Omental fat pad (tissue), 4 donors: Measurements from ENCODE around the gene VPS35. TPM values are rescaled to one million over a fixed set of nuclear protein-coding genes. Genes with fewer than 3 reads are reported as not detected.

Experiments used
- ATAC-seq: fragments of 150-250 bp; one replicate; pipeline ENCODE4 v1.9.1; 2016; ENCODE audit warnings: mild to moderate bottlenecking, moderate library complexity; ENCODE audit not compliant: low FRiP score
- DNase-seq: peaks from one replicate; pipeline ENCODE4 v3.0.0-alpha.2; 2019; ENCODE audit warnings: low spot score
- total RNA-seq, 4 donors: library from RNA; depleted of rRNA; stranded (reverse); fragments of >200 nt; gene quantifications; one replicate each; pipeline ENCODE4 v1.1.0, GENCODE V29; 2016
- TF ChIP-seq, protein P1 (sequence below), 3 donors: fragments of 450-650 bp; IDR thresholded peaks; one replicate each; pipeline ENCODE4 v1.5.1; 2016 to 2017; ENCODE audit warnings: antibody characterized with exemption in 3 of 3, mild to moderate bottlenecking in 3 of 3, moderate library complexity in 2 of 3

VPS35 gene
- total RNA-seq, 4 donors from 2014 or later, result 49.4 to 74.5 (median 63.0) TPM

DNA sequence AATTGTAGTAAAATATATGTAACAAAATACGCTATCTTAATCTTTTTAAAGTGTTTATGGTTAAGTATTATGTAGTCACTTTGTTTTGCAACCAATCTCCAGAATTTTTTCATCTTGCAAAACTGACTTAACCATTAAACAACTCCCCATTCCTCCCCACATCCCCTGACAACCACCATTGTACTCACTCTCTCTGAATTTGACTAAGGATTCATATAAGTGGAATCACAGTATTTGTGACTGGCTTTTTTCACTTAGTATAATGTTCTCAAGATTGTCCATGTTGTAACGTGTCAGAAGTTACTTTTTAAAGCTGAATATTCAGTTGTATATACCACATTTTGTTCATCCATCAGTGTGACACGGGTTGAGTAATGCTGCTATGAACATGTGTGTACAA is 11.1 kb upstream of the VPS35 start:
- ATAC-seq (no peak), DNase-seq (no peak)
- TF ChIP-seq, protein P1, sequence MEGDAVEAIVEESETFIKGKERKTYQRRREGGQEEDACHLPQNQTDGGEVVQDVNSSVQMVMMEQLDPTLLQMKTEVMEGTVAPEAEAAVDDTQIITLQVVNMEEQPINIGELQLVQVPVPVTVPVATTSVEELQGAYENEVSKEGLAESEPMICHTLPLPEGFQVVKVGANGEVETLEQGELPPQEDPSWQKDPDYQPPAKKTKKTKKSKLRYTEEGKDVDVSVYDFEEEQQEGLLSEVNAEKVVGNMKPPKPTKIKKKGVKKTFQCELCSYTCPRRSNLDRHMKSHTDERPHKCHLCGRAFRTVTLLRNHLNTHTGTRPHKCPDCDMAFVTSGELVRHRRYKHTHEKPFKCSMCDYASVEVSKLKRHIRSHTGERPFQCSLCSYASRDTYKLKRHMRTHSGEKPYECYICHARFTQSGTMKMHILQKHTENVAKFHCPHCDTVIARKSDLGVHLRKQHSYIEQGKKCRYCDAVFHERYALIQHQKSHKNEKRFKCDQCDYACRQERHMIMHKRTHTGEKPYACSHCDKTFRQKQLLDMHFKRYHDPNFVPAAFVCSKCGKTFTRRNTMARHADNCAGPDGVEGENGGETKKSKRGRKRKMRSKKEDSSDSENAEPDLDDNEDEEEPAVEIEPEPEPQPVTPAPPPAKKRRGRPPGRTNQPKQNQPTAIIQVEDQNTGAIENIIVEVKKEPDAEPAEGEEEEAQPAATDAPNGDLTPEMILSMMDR (IDR thresholded peaks at IDR 0.05), result no peak

DNA sequence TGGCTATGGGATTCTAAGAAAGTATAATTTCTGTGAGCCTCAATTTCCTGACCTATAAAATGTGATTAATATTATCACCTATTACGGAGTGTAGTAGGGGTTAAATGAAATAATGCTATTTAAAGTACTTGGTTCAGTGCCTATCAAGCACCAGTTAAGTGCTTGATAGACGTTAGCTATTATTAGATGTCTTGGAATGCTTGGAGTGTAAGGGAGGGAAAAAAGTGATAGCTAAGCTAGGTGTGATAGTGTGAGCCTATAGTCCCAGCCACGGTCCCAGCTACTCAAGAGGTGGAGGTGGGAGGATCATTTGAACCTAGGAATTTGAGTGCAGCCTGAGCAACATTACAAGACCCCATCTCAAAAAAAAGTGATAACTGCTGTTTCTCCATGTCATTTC is 8.0 kb upstream of the VPS35 start:
- TF ChIP-seq, protein P1 (IDR thresholded peaks at IDR 0.05), result no peak
- DNase-seq, result no peak
- ATAC-seq, result no peak

DNA sequence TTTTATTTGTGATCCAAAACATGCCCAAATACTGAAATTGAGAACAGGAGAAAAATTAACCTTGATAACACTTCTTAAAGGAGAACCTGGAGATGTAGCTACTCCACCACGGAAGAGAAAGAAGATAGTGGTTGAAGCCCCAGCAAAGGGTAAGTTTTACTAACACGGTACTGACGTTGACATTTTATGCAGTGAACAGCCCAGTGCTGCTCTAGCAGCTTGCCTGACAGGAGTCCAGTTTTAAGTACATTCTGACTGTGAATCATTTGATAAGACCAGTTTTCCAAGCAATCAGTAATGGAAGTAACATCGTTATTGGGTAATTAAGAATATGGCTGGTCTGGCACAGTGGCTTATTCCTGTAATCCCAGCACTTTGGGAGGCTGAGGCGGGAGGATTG is 7.0 kb upstream of the VPS35 start:
- no peak for ATAC-seq

DNA sequence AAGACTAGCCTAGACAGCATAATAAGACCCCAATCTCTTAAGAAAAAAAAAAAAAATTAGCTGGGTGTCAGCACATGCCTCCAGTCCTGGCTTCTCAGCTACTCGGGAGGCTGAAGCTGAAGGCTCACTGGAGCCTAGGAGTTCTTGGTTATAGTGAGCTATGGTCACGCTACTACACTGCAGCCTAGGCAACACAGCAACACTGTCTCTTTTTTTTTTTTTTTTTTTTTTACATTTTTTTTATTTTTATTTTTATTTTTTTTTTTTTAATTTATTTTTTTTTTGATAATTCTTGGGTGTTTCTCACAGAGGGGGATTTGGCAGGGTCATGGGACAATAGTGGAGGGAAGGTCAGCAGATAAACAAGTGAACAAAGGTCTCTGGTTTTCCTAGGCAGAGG is 4.6 kb upstream of the VPS35 start:
- DNase-seq, result no peak

More for the DNA sequence above, 7.0 kb upstream of the VPS35 start:
- no peak for DNase-seq
- TF ChIP-seq, protein P1 (IDR thresholded peaks at IDR 0.05), result no peak

DNA sequence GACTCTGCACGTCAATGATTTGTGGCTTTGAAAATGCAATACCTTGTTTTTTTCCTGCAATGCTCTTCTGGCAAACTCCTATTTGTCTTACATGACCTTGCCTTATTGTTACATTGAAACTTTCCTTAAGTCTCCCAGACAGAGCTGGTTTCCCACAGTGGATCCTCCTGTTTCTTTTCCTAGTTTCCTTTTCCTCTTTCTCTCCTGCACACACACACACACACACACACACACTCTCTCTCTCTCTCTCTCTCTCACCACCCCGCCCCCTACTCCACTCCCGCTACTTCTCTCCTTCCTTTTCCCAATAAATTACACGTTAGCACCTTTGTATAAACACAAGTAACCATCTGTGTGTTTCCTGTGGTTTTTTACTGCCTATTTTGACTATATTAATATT is 2.7 kb upstream of the VPS35 start:
- DNase-seq (no peak), ATAC-seq (no peak)
- TF ChIP-seq, protein P1 (IDR thresholded peaks at IDR 0.05), result no peak

More for the DNA sequence above, 4.6 kb upstream of the VPS35 start:
- ATAC-seq, result no peak
- TF ChIP-seq, protein P1 (IDR thresholded peaks at IDR 0.05), result no peak

DNA sequence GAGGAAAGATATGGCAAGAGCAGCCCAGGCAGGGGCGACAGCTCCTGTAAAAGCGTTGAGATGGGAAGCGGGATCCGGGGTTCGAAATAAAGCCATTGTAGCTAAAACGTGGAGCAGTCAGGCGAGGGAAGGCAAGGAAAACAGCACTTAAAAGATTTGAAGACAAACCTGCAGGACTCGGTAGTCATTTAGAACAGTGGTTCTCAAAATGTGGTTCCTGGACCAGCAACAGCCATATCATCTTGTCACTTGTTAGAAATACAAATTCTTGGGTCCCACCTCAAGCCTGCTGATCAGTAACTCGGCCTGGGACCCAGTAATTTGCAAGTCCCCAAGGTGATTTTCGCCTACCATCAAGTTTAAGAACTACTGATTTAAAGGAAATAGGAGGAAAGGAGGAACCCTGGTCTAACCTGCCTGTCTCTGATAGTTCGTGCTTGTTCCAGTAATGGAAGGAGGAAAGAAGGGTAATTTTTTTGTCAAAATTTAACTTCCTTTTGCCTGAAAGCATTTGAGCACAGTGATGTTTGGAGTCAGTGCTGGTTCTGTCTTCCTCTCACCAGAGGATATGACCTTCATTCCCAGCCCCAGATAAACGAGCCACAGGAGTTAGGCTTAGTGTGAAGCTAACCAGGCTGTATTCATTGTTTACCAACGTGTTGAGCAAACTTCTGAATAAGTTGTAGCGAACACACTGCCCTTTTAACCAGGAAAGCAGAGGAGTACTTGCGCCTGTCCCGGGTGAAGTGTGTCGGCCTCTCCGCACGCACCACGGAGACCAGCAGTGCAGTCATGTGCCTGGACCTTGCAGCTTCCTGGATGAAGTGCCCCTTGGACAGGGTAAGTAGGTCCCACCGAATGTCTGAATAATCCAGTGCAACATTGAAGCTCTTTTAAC is 1.6 kb upstream of the VPS35 start:
- no peak for DNase-seq
- no peak for ATAC-seq
- TF ChIP-seq, protein P1 (IDR thresholded peaks at IDR 0.05), result no peak
